WTC11 (cell line): ENCODE results near the gene C6orf132. TPM values are rescaled to one million over a fixed set of nuclear protein-coding genes. Genes with fewer than 3 reads are reported as not detected.

Experiments
- ATAC-seq: fragments of 200-7000 bp; cut with Tn5 transposase; 2 replicates; pipeline ENCODE4 v1.10.0; 2021; ENCODE audit warnings: mild to moderate bottlenecking, moderate library complexity
- CTCF ChIA-PET: fragments of 300-600 bp; sonication (Branson Sonifier 250); formaldehyde crosslinking; loops from one replicate; lab custom pipeline; 2021; ENCODE audit warnings: antibody characterized with exemption; lab: Charles Lee
- POLR2A ChIA-PET: fragments of 350-600 bp; sonication (Branson Sonifier 250); formaldehyde crosslinking; loops from one replicate; lab custom pipeline; 2021; ENCODE audit warnings: antibody characterized with exemption; lab: Charles Lee
- DNase-seq: peaks from one replicate; pipeline ENCODE4 v3.0.0; 2021; ENCODE audit warnings: low spot score
- H3K27ac Mint-ChIP-seq: 2 replicates; pipeline ENCODE4 v1.8.0; 2021; ENCODE audit warnings: mixed read lengths
- H3K27me3 Mint-ChIP-seq: 2 replicates; pipeline ENCODE4 v1.8.0; 2021; ENCODE audit warnings: low read depth, mild to moderate bottlenecking, moderate library complexity, mixed read lengths
- H3K36me3 Mint-ChIP-seq: 2 replicates; pipeline ENCODE4 v1.8.0; 2021; ENCODE audit warnings: mixed read lengths
- H3K4me1 Mint-ChIP-seq: 2 replicates; pipeline ENCODE4 v1.8.0; 2022; ENCODE audit warnings: mixed read lengths
- H3K4me3 Mint-ChIP-seq: 2 replicates; pipeline ENCODE4 v1.8.0; 2021; ENCODE audit warnings: mild to moderate bottlenecking, moderate library complexity, mixed read lengths
- H3K9me3 Mint-ChIP-seq: 2 replicates; pipeline ENCODE4 v1.8.0; 2021; ENCODE audit warnings: mixed read lengths
- ELF4 ChIP-seq: sonication (generic); formaldehyde crosslinking; IDR thresholded peaks from 2 replicates; pipeline ENCODE4 v1.8.1; 2022; ENCODE audit warnings: low read depth, mild to moderate bottlenecking, moderate library complexity, missing genetic modification reagents
- ESRRA ChIP-seq: sonication (generic); formaldehyde crosslinking; IDR thresholded peaks from 2 replicates; pipeline ENCODE4 v1.8.1; 2022; ENCODE audit warnings: mild to moderate bottlenecking, missing genetic modification reagents, borderline replicate concordance
- FOXK1 ChIP-seq: sonication (generic); formaldehyde crosslinking; IDR thresholded peaks from 2 replicates; pipeline ENCODE4 v1.8.0; 2022; ENCODE audit warnings: mild to moderate bottlenecking, moderate library complexity, missing genetic modification reagents
- OVOL2 ChIP-seq: fragments of 250-450 bp; sonication (Bioruptor Pico); IDR thresholded peaks from 2 replicates; pipeline ENCODE4 v1.9.0; 2021; ENCODE audit warnings: mild to moderate bottlenecking, borderline replicate concordance
- PRRX2 ChIP-seq: fragments of 250-450 bp; sonication (Bioruptor Pico); IDR thresholded peaks from 2 replicates; pipeline ENCODE4 v1.8.0; 2021; ENCODE audit warnings: mild to moderate bottlenecking
- TP53 ChIP-seq: sonication (generic); formaldehyde crosslinking; IDR thresholded peaks from 2 replicates; pipeline ENCODE4 v1.8.1; 2023; ENCODE audit warnings: mild to moderate bottlenecking, missing genetic modification reagents
- ZBTB21 ChIP-seq: sonication (generic); formaldehyde crosslinking; IDR thresholded peaks from 2 replicates; pipeline ENCODE4 v1.8.1; 2023; ENCODE audit warnings: mild to moderate bottlenecking, missing genetic modification reagents, borderline replicate concordance
- ZNF232 ChIP-seq: sonication (generic); formaldehyde crosslinking; IDR thresholded peaks from 2 replicates; pipeline ENCODE4 v1.8.0; 2022; ENCODE audit warnings: mild to moderate bottlenecking, missing genetic modification reagents
- ZNF317 ChIP-seq: sonication (generic); formaldehyde crosslinking; IDR thresholded peaks from 2 replicates; pipeline ENCODE4 v1.8.1; 2023; ENCODE audit warnings: low read depth, mild to moderate bottlenecking, moderate library complexity, missing genetic modification reagents, borderline replicate concordance
- ZNF396 ChIP-seq: fragments of 250-450 bp; sonication (Bioruptor Pico); IDR thresholded peaks from 2 replicates; pipeline ENCODE4 v1.8.0; 2021; ENCODE audit warnings: mild to moderate bottlenecking, moderate library complexity, borderline replicate concordance
- total RNA-seq: library from RNA; stranded (reverse); gene quantifications from 3 replicates; pipeline ENCODE4 v1.2.3, GENCODE V29; 2021
- TF ChIP-seq, protein P1 (sequence below): fragments of 200-600 bp; IDR thresholded peaks from 2 replicates; pipeline ENCODE4 v1.8.0; 2022; ENCODE audit warnings: antibody characterized with exemption
- TF ChIP-seq, protein P2 (sequence below): sonication (generic); formaldehyde crosslinking; IDR thresholded peaks from 2 replicates; pipeline ENCODE4 v1.8.1; 2023; ENCODE audit warnings: mild to moderate bottlenecking, missing genetic modification reagents
- TF ChIP-seq, protein P3 (sequence below): sonication (generic); formaldehyde crosslinking; IDR thresholded peaks from 2 replicates; pipeline ENCODE4 v1.8.1; 2023; ENCODE audit warnings: mild to moderate bottlenecking, moderate library complexity, missing genetic modification reagents
- TF ChIP-seq, protein P4 (sequence below): sonication (generic); formaldehyde crosslinking; IDR thresholded peaks from 2 replicates; pipeline ENCODE4 v1.8.1; 2023; ENCODE audit warnings: mild to moderate bottlenecking, missing genetic modification reagents, moderate library complexity
- TF ChIP-seq, protein P5 (sequence below): sonication (generic); formaldehyde crosslinking; IDR thresholded peaks from 2 replicates; pipeline ENCODE4 v1.8.0; 2023; ENCODE audit warnings: mild to moderate bottlenecking, missing genetic modification reagents

Gene C6orf132
- total RNA-seq, 1 experiment from 2014 or later = 52.6 TPM

DNA sequence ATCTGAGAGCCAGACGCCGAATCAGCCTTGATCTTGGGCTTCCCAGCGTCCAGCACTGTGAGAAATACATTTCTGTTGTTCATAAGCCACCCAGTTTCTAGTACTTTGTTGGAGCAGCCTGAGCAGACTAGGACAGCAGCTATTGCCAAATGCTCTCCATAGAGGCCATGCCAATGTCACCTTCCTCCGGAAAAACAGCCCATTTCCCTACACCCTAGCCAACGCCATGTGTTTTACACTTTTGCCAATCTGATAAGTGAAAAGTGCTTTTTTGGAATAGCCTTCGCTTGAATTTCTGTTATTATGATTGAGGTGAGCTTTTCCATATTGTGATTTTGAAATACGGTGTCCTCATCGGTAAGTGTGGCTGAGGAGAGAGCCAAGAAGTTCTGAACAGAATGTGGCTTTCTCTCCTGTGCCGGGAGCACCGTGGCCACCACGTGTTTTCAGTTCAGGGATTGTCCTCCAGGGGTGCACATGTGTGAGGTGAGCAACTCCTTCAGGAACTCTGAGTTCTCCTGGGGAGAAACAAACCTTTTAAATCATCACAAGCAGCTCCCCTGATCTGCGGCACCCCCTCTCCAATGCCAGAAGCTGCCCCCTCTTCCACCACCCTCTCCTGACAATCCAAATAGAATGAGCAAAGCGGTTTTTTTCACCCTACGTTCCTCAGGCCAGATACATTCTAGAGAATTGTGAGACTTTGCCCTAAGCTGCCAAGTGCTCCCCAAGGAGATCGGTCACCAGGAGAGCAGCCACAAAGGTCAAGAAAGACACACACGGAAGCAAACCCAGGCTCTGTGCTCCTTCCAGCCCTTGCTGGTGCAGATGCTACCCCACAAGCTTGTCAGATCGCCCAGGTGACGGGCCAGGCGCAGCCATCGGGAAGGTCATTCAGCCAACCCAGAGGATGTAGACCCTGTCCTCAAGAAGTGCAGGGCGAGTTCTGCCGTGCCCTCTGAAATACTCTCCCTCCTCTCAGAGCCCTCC is 56.1 kb downstream of the C6orf132 start:
- ATAC-seq = peak; percentile 63
- Mint-ChIP-seq H3K36me3 (no peaks in the 10 kb centered on the region), H3K4me3 (no peak overlapping the region), H3K27ac (no peak overlapping the region), H3K4me1 (peaks cover 14% of the 10 kb centered on the region), H3K27me3 (peaks cover 42% of the 10 kb centered on the region), H3K9me3 (no peaks in the 10 kb centered on the region)
- ChIA-PET POLR2A (interaction anchor here (0.6 kb wide), 1 partner anchor 57 kb away, joined by 3 read pairs; the partner anchor contains the start of gene C6orf132), CTCF (interaction anchor here (0.7 to 12.3 kb wide), 12 partner anchors 7 to 128 kb away, joined by 3 to 127 read pairs (median 5); no protein-coding TSS in a partner anchor)
- no peak for TF ChIP-seq ZNF396 (CRISPR knock-in tag)
- TF ChIP-seq, protein P1, sequence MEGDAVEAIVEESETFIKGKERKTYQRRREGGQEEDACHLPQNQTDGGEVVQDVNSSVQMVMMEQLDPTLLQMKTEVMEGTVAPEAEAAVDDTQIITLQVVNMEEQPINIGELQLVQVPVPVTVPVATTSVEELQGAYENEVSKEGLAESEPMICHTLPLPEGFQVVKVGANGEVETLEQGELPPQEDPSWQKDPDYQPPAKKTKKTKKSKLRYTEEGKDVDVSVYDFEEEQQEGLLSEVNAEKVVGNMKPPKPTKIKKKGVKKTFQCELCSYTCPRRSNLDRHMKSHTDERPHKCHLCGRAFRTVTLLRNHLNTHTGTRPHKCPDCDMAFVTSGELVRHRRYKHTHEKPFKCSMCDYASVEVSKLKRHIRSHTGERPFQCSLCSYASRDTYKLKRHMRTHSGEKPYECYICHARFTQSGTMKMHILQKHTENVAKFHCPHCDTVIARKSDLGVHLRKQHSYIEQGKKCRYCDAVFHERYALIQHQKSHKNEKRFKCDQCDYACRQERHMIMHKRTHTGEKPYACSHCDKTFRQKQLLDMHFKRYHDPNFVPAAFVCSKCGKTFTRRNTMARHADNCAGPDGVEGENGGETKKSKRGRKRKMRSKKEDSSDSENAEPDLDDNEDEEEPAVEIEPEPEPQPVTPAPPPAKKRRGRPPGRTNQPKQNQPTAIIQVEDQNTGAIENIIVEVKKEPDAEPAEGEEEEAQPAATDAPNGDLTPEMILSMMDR = 0 out of 2 replicates have a peak, but pooled peaks have one; percentile 17
- DNase-seq = peak; percentile 38

DNA sequence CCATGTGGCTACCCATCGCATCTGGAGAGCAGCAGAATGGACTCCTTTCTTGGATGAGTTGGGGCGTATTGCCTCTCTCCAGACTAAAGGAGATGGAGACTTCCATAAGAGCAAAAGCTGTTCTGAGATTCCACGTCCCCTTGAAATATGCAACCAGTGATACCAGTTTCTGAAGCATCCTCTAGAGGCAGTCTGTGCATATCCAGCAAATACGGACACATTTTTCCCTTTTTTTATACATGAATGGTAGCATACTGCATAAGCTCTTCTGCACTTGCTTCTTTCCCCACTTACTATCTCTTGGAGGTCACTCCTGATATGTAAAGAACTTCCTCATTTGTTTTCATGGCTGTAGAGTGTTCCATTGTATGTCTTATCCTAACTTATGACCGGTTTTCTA is 57.5 kb downstream of the C6orf132 start:
- Mint-ChIP-seq H3K27me3 (peaks cover 28% of the 10 kb centered on the region), H3K4me1 (peaks cover 14% of the 10 kb centered on the region), H3K27ac (no peak overlapping the region), H3K9me3 (no peaks in the 10 kb centered on the region), H3K4me3 (no peak overlapping the region), H3K36me3 (peaks cover 2% of the 10 kb centered on the region; the same call in 1 of the 2 replicates)
- POLR2A ChIA-PET = interaction anchor here (0.9 kb wide), 1 partner anchor 11 kb away, joined by 3 read pairs; no protein-coding TSS in a partner anchor
- TF ChIP-seq FOXK1 (CRISPR knock-in tag) = no peak
- CTCF ChIA-PET = interaction anchor here (1.0 to 12.3 kb wide), 6 partner anchors 9 to 87 kb away, joined by 3 to 127 read pairs (median 6); no protein-coding TSS in a partner anchor
- DNase-seq (no peak), ATAC-seq (no peak)

DNA sequence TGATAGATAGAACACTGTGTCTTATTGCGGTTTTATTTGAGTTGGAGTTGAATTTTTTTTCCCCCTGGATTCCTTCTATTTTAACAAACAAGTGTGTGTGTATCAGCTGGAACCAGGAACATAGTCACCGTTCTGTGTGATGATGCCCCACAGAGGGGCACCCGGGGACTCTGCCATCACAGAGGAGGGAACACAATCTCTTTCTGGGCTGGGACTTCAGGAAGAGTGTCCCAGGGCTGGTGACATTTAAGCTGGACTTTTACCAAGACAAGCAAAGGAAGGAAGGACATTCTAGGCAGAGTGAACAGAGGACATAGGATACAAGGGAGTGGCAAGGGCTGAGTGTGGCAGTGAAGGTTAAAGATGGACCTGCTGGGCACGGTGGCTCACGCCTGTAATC is 58.9 kb downstream of the C6orf132 start:
- ChIA-PET POLR2A (no interaction called here), CTCF (interaction anchor here (1.3 to 3.7 kb wide), 2 partner anchors 21 to 464 kb away, joined by 3 to 10 read pairs; no protein-coding TSS in a partner anchor)
- DNase-seq = no peak
- no peak overlapping the region for H3K27ac Mint-ChIP-seq
- no peak for TF ChIP-seq ZBTB21 (CRISPR knock-in tag)
- ATAC-seq = no peak
- no peak overlapping the region for H3K4me3 Mint-ChIP-seq
- H3K9me3 Mint-ChIP-seq = no peaks in the 10 kb centered on the region
- peaks cover 9% of the 10 kb centered on the region; the same call in 1 of the 2 replicates for H3K36me3 Mint-ChIP-seq
- H3K27me3 Mint-ChIP-seq = peaks cover 18% of the 10 kb centered on the region
- H3K4me1 Mint-ChIP-seq = peaks cover 14% of the 10 kb centered on the region

DNA sequence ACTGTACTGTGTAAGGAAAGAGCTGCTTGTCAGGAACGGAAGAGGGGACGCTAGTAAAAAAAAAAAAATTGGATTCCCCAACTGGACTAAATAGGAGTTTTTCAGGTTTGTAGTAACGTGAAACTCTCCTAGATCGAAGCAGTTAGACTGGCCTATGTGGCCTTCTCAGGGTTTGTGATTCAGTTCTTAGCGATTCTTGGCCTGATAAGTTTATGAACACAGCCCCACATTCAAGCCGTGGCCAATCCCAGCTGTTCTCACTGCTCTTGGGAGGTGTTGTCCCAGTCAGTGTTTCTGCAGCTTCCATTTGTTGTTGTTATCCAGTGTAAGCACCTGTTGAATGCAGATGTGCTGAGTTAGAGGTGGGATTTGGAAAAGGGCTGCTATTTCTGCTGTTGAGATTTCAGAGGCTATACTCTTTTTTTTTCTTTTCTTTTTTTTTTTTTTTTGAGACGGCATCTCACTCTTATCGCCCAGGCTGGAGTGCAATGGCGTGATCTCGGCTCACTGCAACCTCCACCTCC is 62.4 kb downstream of the C6orf132 start:
- Mint-ChIP-seq H3K4me1 (no peaks in the 10 kb centered on the region), H3K27me3 (no peaks in the 10 kb centered on the region)
- POLR2A ChIA-PET = no interaction called here
- TF ChIP-seq ZNF317 (no peak), ZNF232 (CRISPR knock-in tag) (no peak), ESRRA (CRISPR knock-in tag) (no peak), OVOL2 (no peak), ELF4 (CRISPR knock-in tag) (no peak), TP53 (no peak), PRRX2 (CRISPR knock-in tag) (no peak)
- TF ChIP-seq, protein P2, sequence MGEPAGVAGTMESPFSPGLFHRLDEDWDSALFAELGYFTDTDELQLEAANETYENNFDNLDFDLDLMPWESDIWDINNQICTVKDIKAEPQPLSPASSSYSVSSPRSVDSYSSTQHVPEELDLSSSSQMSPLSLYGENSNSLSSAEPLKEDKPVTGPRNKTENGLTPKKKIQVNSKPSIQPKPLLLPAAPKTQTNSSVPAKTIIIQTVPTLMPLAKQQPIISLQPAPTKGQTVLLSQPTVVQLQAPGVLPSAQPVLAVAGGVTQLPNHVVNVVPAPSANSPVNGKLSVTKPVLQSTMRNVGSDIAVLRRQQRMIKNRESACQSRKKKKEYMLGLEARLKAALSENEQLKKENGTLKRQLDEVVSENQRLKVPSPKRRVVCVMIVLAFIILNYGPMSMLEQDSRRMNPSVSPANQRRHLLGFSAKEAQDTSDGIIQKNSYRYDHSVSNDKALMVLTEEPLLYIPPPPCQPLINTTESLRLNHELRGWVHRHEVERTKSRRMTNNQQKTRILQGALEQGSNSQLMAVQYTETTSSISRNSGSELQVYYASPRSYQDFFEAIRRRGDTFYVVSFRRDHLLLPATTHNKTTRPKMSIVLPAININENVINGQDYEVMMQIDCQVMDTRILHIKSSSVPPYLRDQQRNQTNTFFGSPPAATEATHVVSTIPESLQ (CRISPR knock-in tag) = no peak
- TF ChIP-seq, protein P3, sequence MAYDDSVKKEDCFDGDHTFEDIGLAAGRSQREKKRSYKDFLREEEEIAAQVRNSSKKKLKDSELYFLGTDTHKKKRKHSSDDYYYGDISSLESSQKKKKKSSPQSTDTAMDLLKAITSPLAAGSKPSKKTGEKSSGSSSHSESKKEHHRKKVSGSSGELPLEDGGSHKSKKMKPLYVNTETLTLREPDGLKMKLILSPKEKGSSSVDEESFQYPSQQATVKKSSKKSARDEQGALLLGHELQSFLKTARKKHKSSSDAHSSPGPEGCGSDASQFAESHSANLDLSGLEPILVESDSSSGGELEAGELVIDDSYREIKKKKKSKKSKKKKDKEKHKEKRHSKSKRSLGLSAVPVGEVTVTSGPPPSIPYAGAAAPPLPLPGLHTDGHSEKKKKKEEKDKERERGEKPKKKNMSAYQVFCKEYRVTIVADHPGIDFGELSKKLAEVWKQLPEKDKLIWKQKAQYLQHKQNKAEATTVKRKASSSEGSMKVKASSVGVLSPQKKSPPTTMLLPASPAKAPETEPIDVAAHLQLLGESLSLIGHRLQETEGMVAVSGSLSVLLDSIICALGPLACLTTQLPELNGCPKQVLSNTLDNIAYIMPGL (CRISPR knock-in tag) = no peak
- TF ChIP-seq, protein P4, sequence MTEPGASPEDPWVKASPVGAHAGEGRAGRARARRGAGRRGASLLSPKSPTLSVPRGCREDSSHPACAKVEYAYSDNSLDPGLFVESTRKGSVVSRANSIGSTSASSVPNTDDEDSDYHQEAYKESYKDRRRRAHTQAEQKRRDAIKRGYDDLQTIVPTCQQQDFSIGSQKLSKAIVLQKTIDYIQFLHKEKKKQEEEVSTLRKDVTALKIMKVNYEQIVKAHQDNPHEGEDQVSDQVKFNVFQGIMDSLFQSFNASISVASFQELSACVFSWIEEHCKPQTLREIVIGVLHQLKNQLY (CRISPR knock-in tag) = no peak
- TF ChIP-seq, protein P5, sequence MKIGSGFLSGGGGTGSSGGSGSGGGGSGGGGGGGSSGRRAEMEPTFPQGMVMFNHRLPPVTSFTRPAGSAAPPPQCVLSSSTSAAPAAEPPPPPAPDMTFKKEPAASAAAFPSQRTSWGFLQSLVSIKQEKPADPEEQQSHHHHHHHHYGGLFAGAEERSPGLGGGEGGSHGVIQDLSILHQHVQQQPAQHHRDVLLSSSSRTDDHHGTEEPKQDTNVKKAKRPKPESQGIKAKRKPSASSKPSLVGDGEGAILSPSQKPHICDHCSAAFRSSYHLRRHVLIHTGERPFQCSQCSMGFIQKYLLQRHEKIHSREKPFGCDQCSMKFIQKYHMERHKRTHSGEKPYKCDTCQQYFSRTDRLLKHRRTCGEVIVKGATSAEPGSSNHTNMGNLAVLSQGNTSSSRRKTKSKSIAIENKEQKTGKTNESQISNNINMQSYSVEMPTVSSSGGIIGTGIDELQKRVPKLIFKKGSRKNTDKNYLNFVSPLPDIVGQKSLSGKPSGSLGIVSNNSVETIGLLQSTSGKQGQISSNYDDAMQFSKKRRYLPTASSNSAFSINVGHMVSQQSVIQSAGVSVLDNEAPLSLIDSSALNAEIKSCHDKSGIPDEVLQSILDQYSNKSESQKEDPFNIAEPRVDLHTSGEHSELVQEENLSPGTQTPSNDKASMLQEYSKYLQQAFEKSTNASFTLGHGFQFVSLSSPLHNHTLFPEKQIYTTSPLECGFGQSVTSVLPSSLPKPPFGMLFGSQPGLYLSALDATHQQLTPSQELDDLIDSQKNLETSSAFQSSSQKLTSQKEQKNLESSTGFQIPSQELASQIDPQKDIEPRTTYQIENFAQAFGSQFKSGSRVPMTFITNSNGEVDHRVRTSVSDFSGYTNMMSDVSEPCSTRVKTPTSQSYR (CRISPR knock-in tag) = no peak

More for the DNA sequence above, 62.4 kb downstream of the C6orf132 start:
- Mint-ChIP-seq H3K9me3 (no peaks in the 10 kb centered on the region), H3K36me3 (peaks cover 30% of the 10 kb centered on the region), H3K27ac (no peak overlapping the region), H3K4me3 (no peak overlapping the region)
- ATAC-seq (no peak), DNase-seq (no peak)
- CTCF ChIA-PET = interaction anchor here (0.9 kb wide), 1 partner anchor 150 kb away, joined by 3 read pairs; no protein-coding TSS in a partner anchor
